ENCODE results near the gene HOTAIR.

The HOTAIR gene

DNA sequence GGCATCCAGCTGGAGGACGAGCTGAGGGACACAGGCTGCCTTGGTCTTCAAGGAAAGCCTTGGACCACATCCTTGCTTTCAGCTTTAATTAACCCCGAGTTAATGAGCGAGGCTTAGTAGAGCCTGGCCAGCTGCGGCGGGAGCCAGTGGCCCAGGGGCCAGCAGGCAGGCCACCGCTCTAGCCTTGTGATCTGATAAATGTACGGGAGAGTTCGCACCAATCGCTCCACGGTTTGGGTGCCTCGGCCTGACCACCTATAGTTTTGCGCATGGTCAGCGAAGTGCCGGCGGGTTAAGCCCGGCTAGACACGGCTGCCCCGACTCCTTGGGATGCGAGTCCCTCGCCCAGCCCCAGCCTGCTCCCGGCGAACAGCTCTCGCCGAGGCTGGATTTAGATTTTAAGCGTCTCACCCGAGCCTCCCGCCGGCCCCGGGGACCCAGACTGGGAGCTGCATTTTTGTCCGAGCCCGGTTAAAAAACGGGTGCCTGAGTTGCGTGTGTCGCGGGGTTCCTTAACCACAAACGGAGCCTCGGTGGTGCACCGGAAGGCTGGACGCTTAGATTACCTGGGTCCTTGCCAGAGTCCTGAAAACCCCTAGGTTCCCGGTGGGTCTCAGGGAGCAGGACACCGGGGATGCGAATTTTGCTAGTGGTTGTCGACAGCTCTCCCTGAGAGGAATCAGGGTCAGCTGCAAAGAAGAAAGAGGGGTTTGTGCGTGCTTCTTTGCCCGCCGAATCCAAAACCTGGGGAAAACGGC, 23.0 kb downstream of the HOTAIR start:
- Histone ChIP-seq H3K4me1 (ENCODE audit: control insufficient read depth in 1 of 2, insufficient read depth in 1 of 2, low read depth in 1 of 2, low read length in 1 of 2) (no peaks in the 10 kb centered on the region), H3K9me3 (no peaks in the 10 kb centered on the region)
- TF ChIP-seq CTCF (IDR thresholded peaks at IDR 0.05), result no peak

DNA sequence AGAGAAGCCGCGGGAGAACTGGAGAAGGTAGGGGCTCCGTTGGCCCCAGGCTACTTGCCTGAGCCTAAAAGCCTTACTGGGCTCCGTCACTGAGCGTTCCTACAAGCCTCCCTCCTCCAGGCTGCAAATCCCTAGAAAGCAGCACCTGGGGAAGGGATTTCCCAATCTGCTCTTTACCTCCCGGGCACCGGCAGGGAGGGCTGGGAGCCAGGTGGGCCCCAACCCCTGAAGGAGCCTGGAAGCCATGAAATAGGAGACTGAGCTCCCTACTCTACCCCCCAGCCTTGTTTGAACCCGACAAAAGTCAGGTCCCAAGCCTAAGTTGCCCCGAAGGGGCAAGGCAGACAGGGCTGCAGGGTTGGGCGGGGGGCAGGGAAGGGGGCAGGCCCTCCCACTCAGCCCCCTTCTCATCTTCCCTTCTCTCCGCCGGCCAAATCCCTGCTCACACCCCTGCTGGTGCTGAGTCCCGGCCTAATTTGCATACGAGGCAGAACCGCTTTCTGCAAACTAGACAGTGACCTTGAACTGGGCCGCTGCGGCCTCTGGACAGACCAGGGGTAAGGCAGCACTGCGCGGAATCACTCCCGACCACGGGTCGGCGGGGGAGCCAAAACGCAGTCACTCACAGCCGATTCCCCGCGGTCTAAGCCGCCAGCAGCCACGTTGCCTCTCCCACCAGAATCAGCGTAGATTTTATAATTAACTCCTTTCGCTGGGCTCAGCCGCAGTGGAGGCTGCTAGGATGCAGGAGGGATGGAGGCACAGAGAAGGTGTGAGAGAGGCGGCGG, 23.8 kb downstream of the HOTAIR start:
- peaks cover 100% of the 10 kb centered on the region for H3K27me3 ChIP-seq
- no peaks in the 10 kb centered on the region for H3K4me1 ChIP-seq (ENCODE audit: control insufficient read depth in 1 of 2, insufficient read depth in 1 of 2, low read depth in 1 of 2, low read length in 1 of 2)
- H3K9me3 ChIP-seq, result no peaks in the 10 kb centered on the region
- TF ChIP-seq CTCF (IDR thresholded peaks at IDR 0.05), result no peak
- H3K36me3 ChIP-seq, result no peaks in the 10 kb centered on the region
- no peak overlapping the region for H3K27ac ChIP-seq
- H3K4me3 ChIP-seq (ENCODE audit: low read depth in 1 of 2, low read length in 1 of 2), result no peak overlapping the region

More for the DNA sequence above, 23.0 kb downstream of the HOTAIR start:
- Histone ChIP-seq H3K27ac (no peak overlapping the region), H3K36me3 (no peaks in the 10 kb centered on the region), H3K27me3 (peaks cover 100% of the 10 kb centered on the region), H3K4me3 (ENCODE audit: low read depth in 1 of 2, low read length in 1 of 2) (no peak overlapping the region)

- Histone ChIP-seq H3K4me1 (ENCODE audit: control insufficient read depth in 1 of 2, insufficient read depth in 1 of 2, low read depth in 1 of 2, low read length in 1 of 2) (no peaks in the 10 kb centered on the region), H3K27ac (no peak overlapping the region), H3K9me3 (no peaks in the 10 kb centered on the region), H3K36me3 (no peaks in the 10 kb centered on the region), H3K4me3 (ENCODE audit: low read depth in 1 of 2, low read length in 1 of 2) (no peak overlapping the region), H3K27me3 (peaks cover 100% of the 10 kb centered on the region)
- TF ChIP-seq CTCF (IDR thresholded peaks at IDR 0.05), result no peak
Measured at GRCh38 chr12:53950437-53950773, 24.3 kb downstream of the HOTAIR start.

DNA sequence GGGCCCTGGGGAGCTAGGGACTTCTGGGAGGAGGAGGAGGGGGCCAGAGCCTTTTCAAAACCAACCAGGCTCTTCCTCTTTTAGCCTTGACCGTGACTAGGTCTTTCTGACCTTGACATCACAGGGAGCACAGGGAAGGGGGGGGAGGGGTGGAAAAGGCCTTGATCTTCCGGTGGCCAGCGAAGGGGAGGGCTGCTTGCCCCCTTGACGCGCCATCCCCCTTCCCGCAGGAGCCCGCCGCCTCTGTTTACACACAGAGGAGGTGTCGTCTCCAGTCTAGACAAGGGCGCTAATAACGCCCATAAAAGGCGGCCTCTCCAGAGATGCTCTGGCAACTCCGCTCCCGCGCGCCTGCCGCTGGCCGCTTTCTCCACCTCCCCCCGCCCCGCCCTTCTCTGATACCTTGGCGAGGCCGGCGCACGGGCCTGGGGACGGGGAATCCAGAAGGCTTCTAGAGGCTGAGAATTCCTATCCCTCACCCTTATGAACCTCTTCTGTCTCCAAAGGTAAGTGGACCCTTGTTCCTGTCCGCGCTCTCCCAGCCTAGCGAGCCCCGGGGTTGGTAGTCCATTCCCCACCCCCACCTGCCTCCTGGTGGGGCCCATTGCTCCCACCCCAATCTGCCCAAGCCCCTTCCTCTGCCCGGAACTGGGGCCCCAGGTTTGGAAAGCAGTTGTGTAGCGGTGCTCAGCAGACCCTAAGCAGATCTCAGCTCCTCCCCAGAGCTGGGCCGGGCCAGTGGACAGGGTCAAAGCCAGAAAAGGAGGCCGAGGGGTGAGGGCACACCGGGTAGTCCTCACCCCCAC, 24.9 kb downstream of the HOTAIR start:
- TF ChIP-seq CTCF (IDR thresholded peaks at IDR 0.05), result no peak
- Histone ChIP-seq H3K36me3 (no peaks in the 10 kb centered on the region), H3K4me3 (ENCODE audit: low read depth in 1 of 2, low read length in 1 of 2) (no peak overlapping the region), H3K9me3 (no peaks in the 10 kb centered on the region), H3K27ac (no peak overlapping the region), H3K27me3 (peaks cover 100% of the 10 kb centered on the region), H3K4me1 (ENCODE audit: control insufficient read depth in 1 of 2, insufficient read depth in 1 of 2, low read depth in 1 of 2, low read length in 1 of 2) (no peaks in the 10 kb centered on the region)

DNA sequence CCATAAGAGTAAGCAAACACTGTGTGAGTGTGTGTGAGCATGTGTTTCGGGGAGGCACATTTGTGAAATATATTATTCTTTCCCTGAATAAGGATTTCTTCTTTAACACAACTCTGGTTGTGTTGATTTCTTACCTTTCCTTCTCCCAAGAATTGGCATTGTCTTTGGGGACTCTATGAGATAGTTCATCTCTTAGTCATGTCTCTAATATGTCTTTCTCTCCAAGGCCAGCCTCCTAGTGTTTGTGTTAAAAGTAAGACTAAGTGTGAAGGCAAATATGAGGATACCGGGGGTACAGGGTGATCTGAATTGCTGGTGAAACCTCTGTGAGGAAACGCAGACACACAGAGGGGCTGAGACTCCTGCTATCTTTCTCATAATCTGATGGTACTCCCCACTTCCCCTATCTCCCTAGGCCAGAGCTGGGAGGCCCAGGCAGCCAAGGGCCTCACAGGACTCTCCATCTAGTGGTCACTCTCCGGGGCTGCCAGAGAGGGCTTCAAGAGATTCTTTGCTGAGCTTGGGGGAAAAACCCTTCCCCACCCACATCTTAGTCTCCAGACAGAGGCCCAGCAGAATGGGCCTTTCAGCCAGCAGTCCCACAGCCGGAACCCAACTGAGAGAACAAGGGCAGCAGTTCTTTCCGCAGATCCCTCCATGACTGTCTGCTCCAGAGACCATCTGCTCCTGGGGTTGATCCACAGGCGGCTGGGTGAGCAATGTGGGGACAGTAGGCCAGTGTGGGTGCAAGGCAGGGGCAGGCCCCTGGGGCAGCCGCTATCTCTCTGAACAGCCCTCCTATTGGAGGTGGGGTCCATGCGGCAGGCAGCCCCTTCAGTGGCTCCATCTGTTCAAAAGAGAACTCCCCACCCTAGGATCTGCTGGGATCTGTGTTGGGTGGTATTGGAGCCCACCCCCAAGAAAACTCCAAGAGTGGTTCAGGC, 25.8 kb downstream of the HOTAIR start:
- Histone ChIP-seq H3K27me3 (peaks cover 100% of the 10 kb centered on the region), H3K27ac (no peak overlapping the region), H3K9me3 (no peaks in the 10 kb centered on the region), H3K36me3 (no peaks in the 10 kb centered on the region), H3K4me1 (ENCODE audit: control insufficient read depth in 1 of 2, insufficient read depth in 1 of 2, low read depth in 1 of 2, low read length in 1 of 2) (no peaks in the 10 kb centered on the region), H3K4me3 (ENCODE audit: low read depth in 1 of 2, low read length in 1 of 2) (no peak overlapping the region)
- TF ChIP-seq CTCF (IDR thresholded peaks at IDR 0.05), result no peak

Measured in neutrophil (primary cell).